ENCODE data around the gene FGF23. TPM values are rescaled to one million over a fixed set of nuclear protein-coding genes. Genes with fewer than 3 reads are reported as not detected.

The FGF23 gene
- total RNA-seq, 1 experiment from 2014 or later = 0.24 TPM

- no peaks in the 10 kb centered on the region for H3K9me3 ChIP-seq (ENCODE audit: control insufficient read depth, low read depth, low read length)
- H4K5ac ChIP-seq (ENCODE audit: insufficient read length, low read depth, low read length) = no peak overlapping the region
- H3K4me1 ChIP-seq (ENCODE audit: insufficient read depth, low read length) = no peaks in the 10 kb centered on the region; the same call in 1 of the 2 replicates
- no peak overlapping the region for H3K4me2 ChIP-seq (ENCODE audit: insufficient read depth, insufficient read length, low read length)
- Mint-ChIP-seq H3K4me3 (no peak overlapping the region), H3K4me1 (peaks cover 12 to 14% of the 10 kb centered on the region in 2 experiments), H3K27me3 (ENCODE audit: low read depth) (no peaks in the 10 kb centered on the region), H3K9me3 (no peaks in the 10 kb centered on the region), H3K27ac (no peak overlapping the region), H3K36me3 (ENCODE audit: insufficient read depth in 1 of 3, low read depth in 3 of 3) (peaks cover 6 to 26% (median 20%) of the 10 kb centered on the region in 3 experiments; a peak in 6 of 7 replicates)
- no peak overlapping the region for H2BK20ac ChIP-seq (ENCODE audit: low read depth, low read length, poor library complexity, severe bottlenecking)
- peaks cover 3% of the 10 kb centered on the region; the same call in 1 of the 2 replicates for H3K79me2 ChIP-seq (ENCODE audit: insufficient read depth, low read length)
- H4K91ac ChIP-seq (ENCODE audit: insufficient read length, low read depth, low read length) = no peak overlapping the region
- no peak overlapping the region for H3K9ac ChIP-seq (ENCODE audit: extremely low read depth, insufficient read length, low read length)
- H2BK5ac ChIP-seq (ENCODE audit: insufficient read length, low read length) = no peak overlapping the region
- peaks cover 7% of the 10 kb centered on the region for H3K79me1 ChIP-seq (ENCODE audit: insufficient read depth, low read depth, low read length, poor library complexity, severe bottlenecking)
- H2BK12ac ChIP-seq (ENCODE audit: insufficient read length, low read depth, low read length) = no peak overlapping the region
- TF ChIP-seq CTCF (conservative IDR thresholded peaks at IDR 0.05) = no peak
- H3K23me2 ChIP-seq (ENCODE audit: insufficient read length, low read depth, low read length, poor library complexity, severe bottlenecking) = peaks cover 4% of the 10 kb centered on the region
- no peak overlapping the region for H3K56ac ChIP-seq (ENCODE audit: insufficient read length, low read depth, low read length)
- no peak overlapping the region for H3K27ac ChIP-seq (ENCODE audit: insufficient read length, low read depth, low read length)
- no peak overlapping the region for H2AK5ac ChIP-seq (ENCODE audit: insufficient read length, low read length)
- H3K18ac ChIP-seq (ENCODE audit: insufficient read length, low read depth, low read length) = no peak overlapping the region
- H4K20me1 ChIP-seq (ENCODE audit: control insufficient read depth, insufficient read depth, insufficient read length) = no peaks in the 10 kb centered on the region
- H4K8ac ChIP-seq (replicated peaks; ENCODE audit: insufficient read length, low read depth, low read length) = no peak overlapping the region
- no peak overlapping the region for H3T11ph ChIP-seq (ENCODE audit: low read length)
- DNase-seq = no peak
- no peak overlapping the region for H2BK15ac ChIP-seq (ENCODE audit: low read depth, low read length)
- no peak overlapping the region for H3K4ac ChIP-seq (ENCODE audit: low read depth, low read length)
- H3K27me3 ChIP-seq (ENCODE audit: insufficient read depth, low read length) = no peaks in the 10 kb centered on the region
- WGBS (ENCODE audit: extremely low coverage, insufficient read length, low lambda C conversion rate) = no CpG with 5 or more reads among the region's 3 CpGs
- no peak overlapping the region for H2AFZ ChIP-seq (ENCODE audit: low read length)
- H2BK120ac ChIP-seq (ENCODE audit: low read depth, low read length, poor library complexity, severe bottlenecking) = no peak overlapping the region
- no peak overlapping the region for H3K14ac ChIP-seq (ENCODE audit: insufficient read depth, low read length)
- no peak overlapping the region for H3K23ac ChIP-seq (ENCODE audit: insufficient read length, low read depth, low read length)
Measured at GRCh38 chr12:4325966-4326365, 53.5 kb downstream of the FGF23 start.

All from H9 (cell line).